Glutamatergic neuron (in vitro differentiated cells): ENCODE results near the gene RETREG2. TPM values are rescaled to one million over a fixed set of nuclear protein-coding genes. Genes with fewer than 3 reads are reported as not detected.
A peak's percentile ranks its signal among the peaks of the same experiment; 100 is the strongest.

ENCODE experiments used
- DNase-seq: peaks from one replicate; pipeline ENCODE4 v3.0.0; 2022
- H3K27ac Mint-ChIP-seq: one replicate; pipeline ENCODE4 v1.8.0; 2020; ENCODE audit warnings: mild to moderate bottlenecking, mixed read lengths, inconsistent platforms; ENCODE audit not compliant: unreplicated experiment
- H3K27me3 Mint-ChIP-seq: one replicate; pipeline ENCODE4 v1.8.0; 2020; ENCODE audit warnings: mild to moderate bottlenecking, moderate library complexity, mixed read lengths, inconsistent platforms; ENCODE audit not compliant: unreplicated experiment
- H3K36me3 Mint-ChIP-seq: one replicate; pipeline ENCODE4 v1.8.0; 2020; ENCODE audit warnings: mild to moderate bottlenecking, mixed read lengths, inconsistent platforms; ENCODE audit not compliant: unreplicated experiment
- H3K4me1 Mint-ChIP-seq: one replicate; pipeline ENCODE4 v1.8.0; 2020; ENCODE audit warnings: mild to moderate bottlenecking, low read depth, mixed read lengths, inconsistent platforms; ENCODE audit not compliant: unreplicated experiment
- H3K4me3 Mint-ChIP-seq: one replicate; pipeline ENCODE4 v1.8.0; 2020; ENCODE audit warnings: mild to moderate bottlenecking, mixed read lengths, inconsistent platforms; ENCODE audit not compliant: unreplicated experiment
- H3K9me3 Mint-ChIP-seq: one replicate; pipeline ENCODE4 v1.8.0; 2020; ENCODE audit warnings: mild to moderate bottlenecking, moderate library complexity, mixed read lengths, inconsistent platforms; ENCODE audit not compliant: unreplicated experiment
- long read RNA-seq: library from polyadenylated mRNA; unstranded; transcript quantifications from one replicate; pipeline ENCODE4 v2.0.0, GENCODE V29; 2020; ENCODE audit not compliant: unreplicated experiment
- total RNA-seq: library from RNA; stranded (reverse); fragmentation: NEBNext Ultra II Directional; extraction: Animal tissue kit (Norgen Biotek cat#: 25700); gene quantifications from one replicate; pipeline ENCODE4 v1.2.1, GENCODE V29; 2021; ENCODE audit not compliant: unreplicated experiment
- TF ChIP-seq, protein P1 (sequence below): fragments of 200-600 bp; sonication (generic); IDR thresholded peaks from one replicate; pipeline ENCODE4 v1.5.0; 2021; ENCODE audit not compliant: partially characterized antibody, unreplicated experiment

Gene RETREG2, protein sequence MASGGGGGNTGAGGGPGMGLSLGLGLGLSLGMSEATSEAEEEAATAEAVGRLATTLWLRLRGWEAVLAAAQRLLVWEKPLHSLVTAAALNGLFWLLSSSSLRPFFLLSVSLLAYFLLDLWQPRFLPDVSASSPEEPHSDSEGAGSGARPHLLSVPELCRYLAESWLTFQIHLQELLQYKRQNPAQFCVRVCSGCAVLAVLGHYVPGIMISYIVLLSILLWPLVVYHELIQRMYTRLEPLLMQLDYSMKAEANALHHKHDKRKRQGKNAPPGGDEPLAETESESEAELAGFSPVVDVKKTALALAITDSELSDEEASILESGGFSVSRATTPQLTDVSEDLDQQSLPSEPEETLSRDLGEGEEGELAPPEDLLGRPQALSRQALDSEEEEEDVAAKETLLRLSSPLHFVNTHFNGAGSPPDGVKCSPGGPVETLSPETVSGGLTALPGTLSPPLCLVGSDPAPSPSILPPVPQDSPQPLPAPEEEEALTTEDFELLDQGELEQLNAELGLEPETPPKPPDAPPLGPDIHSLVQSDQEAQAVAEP
- total RNA-seq: 167 TPM
- long read RNA-seq, full-length matches to known transcripts: 1 of 19 reads
- long read RNA-seq, partial matches to known transcripts: 16 of 19 reads
- long read RNA-seq, other reads (novel, unspliced or antisense): 2 of 19 reads

DNA sequence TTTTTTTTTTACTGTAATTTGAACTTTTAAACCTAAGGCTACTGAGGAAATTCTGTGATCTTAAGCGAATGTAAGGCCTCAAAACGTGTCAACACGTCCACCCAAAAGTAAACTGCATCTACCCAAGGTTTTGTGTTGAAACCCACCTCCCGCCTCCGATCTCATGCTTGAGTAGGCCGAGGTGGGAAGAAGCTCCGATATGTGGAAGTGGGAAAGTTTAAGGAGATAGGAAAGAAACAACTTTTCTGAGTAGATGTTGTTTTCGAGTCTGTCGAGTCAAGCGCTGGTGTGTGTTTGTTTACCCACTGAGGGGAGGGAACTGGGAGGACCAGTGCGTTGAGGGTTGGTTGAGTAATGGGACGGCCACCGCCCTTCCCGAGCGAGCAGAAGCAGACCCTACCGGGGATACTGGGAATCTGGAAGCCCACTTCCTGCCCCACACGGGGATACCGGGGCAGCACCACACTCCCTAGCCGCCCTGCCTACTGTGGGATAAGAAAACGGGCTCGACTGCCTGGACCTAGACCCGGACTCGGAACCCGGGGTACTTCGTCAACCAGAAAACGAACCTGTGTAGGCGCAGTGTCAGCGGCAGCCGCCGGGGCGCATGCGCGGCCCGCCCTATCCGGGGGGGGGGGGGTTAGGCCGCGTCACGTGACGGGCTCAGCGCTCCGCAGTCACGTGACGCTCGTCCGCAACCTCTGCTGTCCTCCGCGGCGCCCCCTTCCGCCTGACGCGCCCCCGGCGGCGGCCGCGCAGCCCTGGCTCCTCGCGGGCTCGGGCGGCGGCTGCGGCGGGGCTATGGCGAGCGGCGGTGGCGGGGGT is at the start of gene RETREG2:
TSS of gene RETREG2 (plus strand) at position 724 of the 825 bp plus-strand sequence. CDS start at position 802, 78 bp downstream.
- H3K9me3 Mint-ChIP-seq: peaks cover 24% of the 10 kb centered on the region
- peak within 1 kb of the TSS; percentile 99 for H3K4me3 Mint-ChIP-seq
- DNase-seq: peak; percentile 85
- H3K27me3 Mint-ChIP-seq: peaks cover 20% of the 10 kb centered on the region
- peaks cover 17% of the 10 kb centered on the region for H3K4me1 Mint-ChIP-seq
- H3K36me3 Mint-ChIP-seq: no peaks in the 10 kb centered on the region
- TF ChIP-seq, protein P1, sequence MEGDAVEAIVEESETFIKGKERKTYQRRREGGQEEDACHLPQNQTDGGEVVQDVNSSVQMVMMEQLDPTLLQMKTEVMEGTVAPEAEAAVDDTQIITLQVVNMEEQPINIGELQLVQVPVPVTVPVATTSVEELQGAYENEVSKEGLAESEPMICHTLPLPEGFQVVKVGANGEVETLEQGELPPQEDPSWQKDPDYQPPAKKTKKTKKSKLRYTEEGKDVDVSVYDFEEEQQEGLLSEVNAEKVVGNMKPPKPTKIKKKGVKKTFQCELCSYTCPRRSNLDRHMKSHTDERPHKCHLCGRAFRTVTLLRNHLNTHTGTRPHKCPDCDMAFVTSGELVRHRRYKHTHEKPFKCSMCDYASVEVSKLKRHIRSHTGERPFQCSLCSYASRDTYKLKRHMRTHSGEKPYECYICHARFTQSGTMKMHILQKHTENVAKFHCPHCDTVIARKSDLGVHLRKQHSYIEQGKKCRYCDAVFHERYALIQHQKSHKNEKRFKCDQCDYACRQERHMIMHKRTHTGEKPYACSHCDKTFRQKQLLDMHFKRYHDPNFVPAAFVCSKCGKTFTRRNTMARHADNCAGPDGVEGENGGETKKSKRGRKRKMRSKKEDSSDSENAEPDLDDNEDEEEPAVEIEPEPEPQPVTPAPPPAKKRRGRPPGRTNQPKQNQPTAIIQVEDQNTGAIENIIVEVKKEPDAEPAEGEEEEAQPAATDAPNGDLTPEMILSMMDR: peak; percentile 41
- H3K27ac Mint-ChIP-seq: peak within 1 kb of the TSS; percentile 98

DNA sequence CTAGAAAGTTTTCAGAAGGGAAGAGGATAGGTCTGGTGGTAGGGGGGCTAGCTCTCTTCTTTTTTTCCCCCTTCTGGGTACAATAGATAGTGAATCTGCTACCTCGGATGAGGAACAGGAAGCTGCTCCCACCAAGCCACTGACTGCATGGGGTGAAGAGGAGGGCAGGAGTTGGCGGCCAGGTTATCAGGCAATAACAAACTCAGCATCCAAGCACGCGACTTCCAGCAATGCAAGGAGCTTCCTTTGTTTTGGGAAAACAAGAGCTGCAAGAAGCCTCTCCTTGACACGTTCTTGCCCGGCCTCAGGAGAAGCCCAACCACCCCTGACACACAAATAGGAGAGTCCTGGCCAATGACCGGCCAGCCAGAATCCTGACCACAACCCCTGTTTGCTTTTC is 49.7 kb upstream of the RETREG2 start:
- TF ChIP-seq, protein P1: no peak
- Mint-ChIP-seq H3K4me1 (peaks cover 4% of the 10 kb centered on the region), H3K36me3 (no peaks in the 10 kb centered on the region), H3K27ac (no peak overlapping the region), H3K9me3 (peaks cover 2% of the 10 kb centered on the region), H3K4me3 (no peak overlapping the region), H3K27me3 (no peaks in the 10 kb centered on the region)
- no peak for DNase-seq

DNA sequence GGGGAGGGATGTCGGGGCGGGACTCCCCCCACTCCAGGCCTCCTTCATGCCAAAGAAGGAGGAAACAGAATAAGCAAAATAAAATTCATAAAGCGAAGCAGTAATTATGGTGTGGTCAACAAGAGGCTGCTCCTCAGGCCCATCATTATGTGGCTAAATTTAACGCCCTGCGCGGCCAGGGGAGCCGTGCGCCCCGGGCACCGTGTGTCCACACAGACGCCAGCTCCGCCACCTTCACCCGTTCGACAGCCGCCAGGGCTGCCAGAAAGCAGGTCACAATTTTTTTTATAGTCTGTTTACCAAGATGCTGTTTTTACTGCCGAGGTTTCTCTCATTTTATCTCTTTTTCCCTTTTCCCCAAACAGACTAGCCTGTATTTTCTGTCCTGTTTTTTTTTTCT is 48.5 kb upstream of the RETREG2 start:
- TF ChIP-seq, protein P1: no peak
- no peak overlapping the region for H3K27ac Mint-ChIP-seq
- H3K9me3 Mint-ChIP-seq: peaks cover 2% of the 10 kb centered on the region
- no peak for DNase-seq
- no peaks in the 10 kb centered on the region for H3K36me3 Mint-ChIP-seq
- no peak overlapping the region for H3K4me3 Mint-ChIP-seq
- no peaks in the 10 kb centered on the region for H3K27me3 Mint-ChIP-seq
- peaks cover 4% of the 10 kb centered on the region for H3K4me1 Mint-ChIP-seq

DNA sequence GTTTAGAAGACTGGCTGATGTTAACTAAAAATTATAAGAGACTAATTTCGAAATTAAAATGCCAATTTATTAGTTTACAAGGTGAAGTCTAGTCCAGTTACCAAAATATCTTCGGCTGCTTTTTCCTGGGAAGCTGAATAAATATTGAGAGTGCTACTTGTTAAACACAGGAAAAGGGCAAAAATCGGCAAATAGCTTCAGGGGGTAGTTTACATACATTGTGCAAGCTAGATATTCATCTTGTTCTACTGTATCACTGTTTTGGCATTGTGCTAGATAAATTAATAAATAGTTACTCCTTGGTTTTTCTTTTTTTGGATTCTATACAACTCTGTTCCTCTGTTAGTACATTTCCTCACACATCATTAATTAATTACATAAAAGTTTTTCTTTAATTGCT is 46.7 kb upstream of the RETREG2 start:
- Mint-ChIP-seq H3K4me1 (peaks cover 4% of the 10 kb centered on the region), H3K36me3 (no peaks in the 10 kb centered on the region), H3K9me3 (peaks cover 2% of the 10 kb centered on the region), H3K27me3 (no peaks in the 10 kb centered on the region), H3K27ac (no peak overlapping the region), H3K4me3 (no peak overlapping the region)
- TF ChIP-seq, protein P1: no peak
- DNase-seq: no peak
